Effector CD8-positive, alpha-beta T cell (primary cell): Measurements from ENCODE around the gene MYADML2.

Source experiments
- DNase-seq: peaks from one replicate; lab custom pipeline; 2025; lab: John Stamatoyannopoulos, UW

MYADML2 gene

DNA sequence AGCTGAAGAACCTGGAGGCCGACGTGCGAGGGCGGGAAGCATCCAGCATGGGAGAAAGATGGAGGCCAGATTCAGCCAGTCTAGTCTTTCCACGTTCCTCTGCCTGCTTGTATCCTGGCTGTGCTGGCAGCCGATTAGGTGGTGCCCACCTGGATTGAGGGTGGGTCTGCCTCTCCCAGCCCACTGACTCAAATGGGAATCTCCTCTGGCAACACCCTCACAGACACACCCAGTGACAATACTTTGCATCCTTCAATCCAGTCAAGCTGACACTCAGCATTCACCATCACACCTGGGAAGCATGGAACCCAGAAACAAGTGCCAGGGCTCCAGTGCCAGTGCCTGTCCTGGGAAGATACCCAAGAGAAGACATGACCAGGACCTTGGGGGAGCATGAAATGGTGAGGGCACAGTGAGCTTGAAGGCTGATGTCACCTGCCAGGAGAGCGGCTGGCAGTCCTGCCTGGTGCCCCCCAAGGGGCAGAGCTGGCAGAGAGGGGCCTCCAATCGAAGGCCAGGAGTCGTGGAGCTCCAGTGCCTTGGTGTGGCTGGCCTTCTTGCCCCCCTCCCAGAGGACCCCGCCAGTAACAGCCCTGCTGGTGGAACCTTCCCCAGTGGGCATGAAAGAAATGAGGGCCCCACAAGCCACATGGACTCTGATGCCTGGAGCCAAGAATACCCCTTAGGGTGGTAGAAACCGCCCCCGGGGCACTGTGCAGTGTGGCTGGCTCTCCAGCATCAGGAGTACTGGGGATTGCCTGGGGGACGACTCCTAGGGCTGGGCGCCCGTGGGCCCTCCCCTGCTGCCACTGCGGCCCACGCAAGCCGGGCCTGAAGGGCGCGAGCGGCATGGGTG lies 45.6 kb downstream of the MYADML2 start:
- no peak for DNase-seq

DNA sequence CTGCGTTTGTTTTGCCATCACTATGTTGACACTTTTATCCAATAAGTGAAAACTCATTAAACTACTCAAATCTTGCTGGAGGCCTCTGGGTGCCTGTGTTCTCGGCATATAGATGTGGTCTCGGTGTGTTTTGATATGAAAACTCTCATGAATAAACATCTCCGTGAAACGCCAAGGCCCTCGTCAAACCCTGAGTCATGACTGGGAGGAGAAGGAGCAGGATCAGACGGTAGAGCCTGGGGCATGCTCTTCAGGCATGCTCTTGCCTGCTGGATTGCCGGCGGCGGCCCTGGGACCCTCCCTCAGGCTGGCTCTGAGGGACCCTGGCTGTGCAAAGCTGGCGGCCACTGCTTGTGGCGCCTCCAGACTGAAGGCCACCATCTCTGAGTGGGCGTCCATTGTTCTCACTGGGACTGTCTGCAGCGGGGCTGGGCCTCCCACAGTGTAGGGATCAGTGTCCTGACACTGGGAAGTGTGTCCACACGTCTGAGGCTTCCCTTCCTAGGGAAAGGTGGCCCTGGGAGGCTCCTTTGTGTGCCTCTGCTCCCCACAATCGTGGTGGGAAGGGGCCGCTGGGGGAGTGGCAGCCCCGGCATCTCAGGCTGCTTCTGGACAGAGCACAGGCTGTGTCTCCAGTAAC lies 46.7 kb downstream of the MYADML2 start:
- DNase-seq, result no peak

DNA sequence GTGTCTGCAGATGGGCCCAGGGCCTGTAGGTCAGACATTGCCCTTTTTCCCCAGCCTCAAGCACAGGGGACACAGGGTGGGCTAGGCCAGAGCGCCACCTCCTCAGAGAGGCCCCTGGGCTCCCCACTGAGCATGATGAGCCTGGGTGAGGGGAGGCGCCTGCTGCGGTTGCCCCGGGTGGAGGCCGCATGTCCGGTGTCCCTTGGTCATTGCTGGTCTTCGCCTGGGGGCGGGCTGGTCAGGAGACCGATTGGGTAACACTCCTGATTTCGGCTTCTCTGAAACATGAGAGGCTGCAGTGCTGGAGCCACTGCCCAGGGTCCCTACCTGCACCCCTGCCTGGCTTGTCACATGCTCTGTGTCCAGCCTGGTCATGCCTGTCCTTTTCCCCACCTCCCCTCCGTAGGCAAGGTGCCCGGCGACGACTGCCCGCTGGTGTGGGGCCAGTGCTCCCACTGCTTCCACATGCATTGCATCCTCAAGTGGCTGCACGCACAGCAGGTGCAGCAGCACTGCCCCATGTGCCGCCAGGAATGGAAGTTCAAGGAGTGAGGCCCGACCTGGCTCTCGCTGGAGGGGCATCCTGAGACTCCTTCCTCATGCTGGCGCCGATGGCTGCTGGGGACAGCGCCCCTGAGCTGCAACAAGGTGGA lies 47.4 kb downstream of the MYADML2 start:
- DNase-seq, result no peak

DNA sequence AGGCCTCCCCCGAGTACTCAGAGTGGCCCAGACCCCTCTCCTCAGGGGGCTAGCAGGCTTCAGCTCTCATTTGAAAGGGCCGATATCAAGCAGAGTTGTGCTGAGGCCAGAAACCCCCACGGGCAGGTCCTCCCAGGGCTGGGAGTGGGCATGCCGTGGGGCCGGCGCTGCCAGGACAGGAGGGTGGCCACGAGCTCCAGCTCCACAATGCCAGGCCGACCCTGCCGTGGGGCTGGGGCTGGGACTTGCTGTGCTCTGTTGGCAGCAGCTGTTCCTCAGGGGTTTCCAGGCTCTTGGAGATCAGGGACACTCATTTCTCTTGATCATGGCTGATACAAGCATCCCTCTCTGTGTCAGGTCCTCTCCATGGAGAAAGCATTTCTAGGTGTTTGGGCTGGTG lies 48.1 kb downstream of the MYADML2 start:
- no peak for DNase-seq

DNA sequence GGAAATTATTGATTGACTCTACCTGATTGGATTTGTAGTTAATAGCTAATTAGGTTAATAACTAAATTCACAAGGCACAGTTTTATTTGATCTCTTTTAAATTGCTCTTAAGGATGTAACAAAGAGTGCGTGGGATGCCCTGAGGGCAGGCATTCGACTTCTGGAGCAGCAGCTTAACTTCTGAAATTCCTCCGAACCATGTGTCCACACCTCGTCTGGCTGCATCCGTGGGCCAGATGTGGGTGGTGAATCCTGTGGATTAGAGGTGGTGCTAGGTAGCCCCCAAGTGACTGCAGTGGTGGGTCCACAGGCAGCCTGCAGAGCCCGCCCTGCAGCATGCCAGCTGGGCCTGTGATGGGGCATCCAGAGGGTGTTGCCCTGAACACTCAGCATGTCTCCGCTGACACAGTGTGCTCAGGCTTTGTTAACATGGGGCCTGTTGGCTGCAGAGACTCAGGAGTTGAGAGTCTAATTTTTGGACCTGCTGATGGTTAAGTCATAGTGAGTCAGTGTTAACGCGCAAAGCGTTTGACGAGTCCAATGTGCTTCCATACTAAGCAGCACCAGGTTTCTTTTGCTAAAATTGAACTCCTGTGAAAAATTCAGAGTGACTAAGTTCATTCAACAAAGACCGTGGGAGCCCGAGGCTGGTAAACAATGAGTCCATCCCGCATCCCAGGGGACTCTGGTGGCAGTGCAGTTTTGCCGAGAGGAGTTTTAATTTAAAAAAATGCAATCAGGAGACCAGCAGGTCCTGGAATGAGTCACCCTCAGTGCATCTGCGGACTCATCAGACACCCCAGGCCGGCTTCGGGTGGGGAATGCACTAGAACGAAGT lies 48.8 kb downstream of the MYADML2 start:
- no peak for DNase-seq

DNA sequence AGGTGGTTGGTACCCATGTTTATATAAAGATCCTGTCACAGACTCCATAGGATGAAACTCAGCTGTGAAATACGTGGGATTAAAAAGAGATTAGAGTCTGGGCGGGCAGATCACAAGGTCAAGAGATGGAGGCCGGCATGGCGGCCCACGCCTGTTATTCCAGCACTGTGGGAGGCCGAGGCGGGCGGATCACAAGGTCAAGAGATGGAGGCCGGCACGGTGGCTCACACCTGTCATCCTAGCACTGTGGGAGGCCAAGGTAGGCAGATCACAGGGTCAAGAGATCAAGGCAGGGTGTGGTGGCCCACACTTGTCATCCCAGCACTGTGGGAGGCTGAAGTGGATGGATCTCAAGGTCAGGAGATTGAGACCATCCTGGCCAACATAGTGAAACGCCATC lies 51.6 kb downstream of the MYADML2 start:
- no peak for DNase-seq

DNA sequence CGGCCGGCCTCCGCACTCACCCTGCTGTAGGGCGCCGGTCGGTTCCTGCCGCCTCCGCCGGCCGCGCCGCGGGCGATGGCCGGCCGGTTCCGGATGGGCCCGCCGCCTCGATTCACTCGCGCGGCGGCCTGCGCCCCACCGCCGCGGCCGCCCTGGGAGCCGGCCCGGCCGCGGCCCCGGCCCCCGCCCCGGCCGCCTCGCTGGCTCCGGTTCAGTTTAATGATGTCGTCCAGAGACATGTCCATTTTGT lies 55.8 kb downstream of the MYADML2 start:
- DNase-seq, result no peak

DNA sequence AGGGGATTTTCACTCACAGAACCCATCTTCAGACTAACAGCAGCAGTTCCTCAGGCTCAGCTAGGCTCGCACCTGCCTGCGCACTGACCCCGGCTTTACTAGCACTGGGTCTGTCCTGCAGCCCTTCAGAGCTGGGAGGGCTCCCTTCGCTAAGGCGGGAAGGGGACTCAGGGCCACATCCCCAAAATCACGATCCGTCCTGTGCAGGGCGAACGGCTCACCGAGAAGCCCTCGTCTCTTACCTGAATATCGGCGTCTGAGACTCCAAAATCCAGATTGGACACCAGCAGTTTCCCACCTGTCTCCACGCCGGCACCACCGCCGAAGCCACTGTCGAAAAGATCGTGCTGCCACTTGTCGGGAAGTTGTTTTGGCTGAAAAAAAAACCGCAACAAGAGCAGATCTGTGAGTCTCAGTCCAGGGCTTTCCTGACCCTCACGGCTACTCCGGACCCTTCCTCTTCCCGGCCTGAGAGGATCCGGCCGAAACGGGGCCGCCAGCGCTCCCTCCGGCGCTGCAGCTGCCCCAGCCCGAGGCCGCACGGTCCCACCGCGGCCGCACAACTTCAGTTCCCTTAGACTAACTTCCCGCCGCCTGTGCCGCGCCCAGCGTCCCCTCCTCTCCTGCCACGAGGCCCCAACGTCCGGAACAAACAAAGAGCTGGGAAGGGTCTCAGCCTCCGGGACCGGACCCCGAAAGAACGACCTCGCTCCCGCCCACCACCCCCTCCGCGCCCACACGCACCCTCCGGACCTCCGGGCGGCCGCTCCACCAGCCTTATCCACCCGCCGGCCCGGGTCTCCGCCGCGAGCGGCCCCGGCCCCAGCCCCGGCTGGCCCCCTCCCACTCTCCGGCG lies 56.4 kb downstream of the MYADML2 start:
- DNase-seq, result no peak
